GM21381 (cell line): Measurements from ENCODE around the gene NFE2L3.
"Not testable (repeated sequence)": the region's sequence is repeated elsewhere in the genome, so short reads cannot be mapped to it uniquely, and the experiment has no call there.

Experiments used
- ATAC-seq: cut with Tn5 transposase; IDR thresholded peaks from one replicate; pipeline ENCODE4 v1.9.1; 2021; ENCODE audit warnings: mild to moderate bottlenecking, moderate library complexity; ENCODE audit not compliant: unreplicated experiment

NFE2L3 gene

GRCh38 chr7:26167303-26167934, 15.4 kb downstream of the NFE2L3 start:
- peak; percentile 85 for ATAC-seq

- ATAC-seq = no peak
These were observed 16.5 kb downstream of the NFE2L3 start for GRCh38 chr7:26168458-26169023.

GRCh38 chr7:26169271-26169670, 17.3 kb downstream of the NFE2L3 start:
- no peak for ATAC-seq

GRCh38 chr7:26170663-26171062, 18.7 kb downstream of the NFE2L3 start:
- ATAC-seq = no peak

GRCh38 chr7:26171601-26172000, 19.6 kb downstream of the NFE2L3 start:
- ATAC-seq = no peak

- ATAC-seq = no peak
These were observed 20.1 kb downstream of the NFE2L3 start for GRCh38 chr7:26172048-26172447.

GRCh38 chr7:26175903-26176302, 23.9 kb downstream of the NFE2L3 start:
- not testable (repeated sequence) for ATAC-seq

GRCh38 chr7:26176696-26177095, 24.7 kb downstream of the NFE2L3 start:
- ATAC-seq = not testable (repeated sequence)

- not testable (repeated sequence) for ATAC-seq
These were observed 25.3 kb downstream of the NFE2L3 start for GRCh38 chr7:26177269-26177668.

GRCh38 chr7:26178272-26178960, 26.4 kb downstream of the NFE2L3 start:
- no peak for ATAC-seq

- no peak for ATAC-seq
These were observed 27.4 kb downstream of the NFE2L3 start for GRCh38 chr7:26179422-26179821.

- no peak for ATAC-seq
These were observed 28.0 kb downstream of the NFE2L3 start for GRCh38 chr7:26179826-26180497.

GRCh38 chr7:26180792-26181198, 28.8 kb downstream of the NFE2L3 start:
- ATAC-seq = no peak

GRCh38 chr7:26181474-26182227, 29.7 kb downstream of the NFE2L3 start:
- no peak for ATAC-seq

- no peak for ATAC-seq
These were observed 30.3 kb downstream of the NFE2L3 start for GRCh38 chr7:26182283-26182682.

GRCh38 chr7:26182706-26183105, 30.7 kb downstream of the NFE2L3 start:
- ATAC-seq = no peak

GRCh38 chr7:26183545-26184280, 31.7 kb downstream of the NFE2L3 start:
- ATAC-seq = no peak

GRCh38 chr7:26184281-26185101, 32.5 kb downstream of the NFE2L3 start:
- not testable (repeated sequence) for ATAC-seq

GRCh38 chr7:26185131-26185843, 33.3 kb downstream of the NFE2L3 start:
- ATAC-seq = no peak
